Activated naive CD8-positive, alpha-beta T cell treated with anti-CD3 and anti-CD28 coated beads, Interleukin-2, amount 50 U/mL, for 16 hours (primary cell): Measurements from ENCODE around the gene NRXN3.

ENCODE experiments used
- DNase-seq: peaks from one replicate; pipeline ENCODE4 v3.0.0-alpha.2; 2020; ENCODE audit warnings: low read depth, low spot score

The NRXN3 gene

DNA sequence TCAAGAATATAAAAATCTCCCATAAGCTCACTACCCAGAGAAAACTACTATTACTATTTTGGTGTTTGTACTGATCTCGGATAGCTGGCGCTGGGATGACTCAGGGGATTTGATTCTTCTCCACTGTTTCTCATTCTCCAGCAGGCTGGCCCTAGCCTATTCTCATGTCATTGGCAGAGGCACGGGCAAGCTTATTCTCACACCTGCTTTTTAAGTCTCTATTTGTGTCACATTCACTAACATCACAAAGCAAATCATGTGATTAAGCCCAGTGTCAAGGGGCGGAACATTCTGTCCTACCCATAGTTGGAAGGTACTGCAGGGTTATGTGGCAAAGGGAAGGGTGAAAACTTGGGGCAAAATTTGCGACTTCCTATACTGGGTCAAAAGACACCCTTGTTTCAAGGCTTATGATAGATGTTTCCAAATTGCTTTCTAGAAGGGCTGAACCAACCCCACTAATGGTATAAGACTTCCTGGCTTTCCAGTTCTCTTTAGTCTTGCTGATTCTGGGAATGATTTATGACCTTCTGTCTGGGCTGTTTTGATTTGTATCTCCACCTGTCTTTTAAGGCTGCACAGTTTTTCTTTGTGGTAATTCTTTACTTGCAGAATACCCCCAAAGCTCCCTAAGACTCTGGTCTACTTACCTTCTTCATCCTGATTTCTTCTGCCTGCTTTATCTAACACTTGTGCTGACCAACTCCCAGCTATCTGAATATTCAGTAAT lies 406.4 kb downstream of the NRXN3 start:
- no peak for DNase-seq

DNA sequence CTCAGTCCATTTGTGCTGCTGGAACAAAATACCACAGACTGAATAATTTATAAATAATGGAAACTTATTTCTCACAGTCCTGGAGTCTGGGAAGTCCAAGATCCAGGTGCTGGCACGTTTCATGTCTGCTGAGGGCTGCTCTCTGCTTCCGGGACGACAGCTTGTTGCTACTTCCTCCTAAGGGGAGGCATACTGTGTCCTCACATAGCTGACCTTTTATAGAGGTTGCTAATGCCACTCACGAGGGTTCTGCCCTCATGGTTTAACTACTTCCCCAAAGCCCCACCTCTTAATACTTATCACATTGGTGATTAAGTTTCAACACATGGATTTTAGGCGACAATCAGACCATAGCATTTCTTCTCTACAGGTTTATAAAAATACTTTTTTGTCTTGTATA lies 411.1 kb downstream of the NRXN3 start:
- DNase-seq = no peak

DNA sequence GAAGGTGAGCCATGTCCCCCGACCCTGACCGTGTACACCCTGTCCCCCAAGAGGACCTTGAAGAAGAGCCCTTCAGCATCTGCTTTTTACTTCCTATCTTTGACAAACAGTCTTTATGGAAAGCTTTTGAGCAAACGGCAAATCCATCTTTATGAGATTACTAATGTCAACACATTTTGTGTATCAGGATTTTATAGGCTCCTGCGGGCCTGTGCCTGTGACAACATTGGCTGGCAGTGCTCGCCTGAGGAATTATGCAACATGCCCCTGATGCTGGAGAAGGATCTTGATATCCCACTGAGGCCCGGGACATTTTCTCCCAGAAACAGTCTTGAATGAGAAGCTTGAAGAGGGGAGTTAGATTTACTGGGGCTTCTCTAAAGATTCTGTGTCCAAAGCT lies 416.5 kb downstream of the NRXN3 start:
- DNase-seq = no peak

DNA sequence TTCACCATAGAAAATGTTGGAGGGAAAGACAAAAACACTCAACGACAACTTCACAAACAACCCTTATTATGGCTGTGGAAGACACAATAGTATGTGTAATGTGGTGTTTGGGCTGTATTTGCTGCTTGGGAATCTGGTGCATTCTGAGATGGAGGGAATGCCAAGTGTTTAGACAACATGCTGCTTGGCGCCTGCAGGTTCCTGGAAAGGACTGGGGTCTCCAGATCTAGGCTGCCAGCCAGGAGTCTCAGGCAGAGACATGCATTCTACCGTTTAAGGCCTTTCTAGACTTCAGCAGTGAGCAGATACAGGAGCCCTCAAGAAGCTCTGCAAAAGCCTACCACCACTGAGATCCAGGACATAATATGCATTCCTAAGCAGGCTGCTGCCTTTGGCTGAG lies 418.7 kb downstream of the NRXN3 start:
- no peak for DNase-seq

DNA sequence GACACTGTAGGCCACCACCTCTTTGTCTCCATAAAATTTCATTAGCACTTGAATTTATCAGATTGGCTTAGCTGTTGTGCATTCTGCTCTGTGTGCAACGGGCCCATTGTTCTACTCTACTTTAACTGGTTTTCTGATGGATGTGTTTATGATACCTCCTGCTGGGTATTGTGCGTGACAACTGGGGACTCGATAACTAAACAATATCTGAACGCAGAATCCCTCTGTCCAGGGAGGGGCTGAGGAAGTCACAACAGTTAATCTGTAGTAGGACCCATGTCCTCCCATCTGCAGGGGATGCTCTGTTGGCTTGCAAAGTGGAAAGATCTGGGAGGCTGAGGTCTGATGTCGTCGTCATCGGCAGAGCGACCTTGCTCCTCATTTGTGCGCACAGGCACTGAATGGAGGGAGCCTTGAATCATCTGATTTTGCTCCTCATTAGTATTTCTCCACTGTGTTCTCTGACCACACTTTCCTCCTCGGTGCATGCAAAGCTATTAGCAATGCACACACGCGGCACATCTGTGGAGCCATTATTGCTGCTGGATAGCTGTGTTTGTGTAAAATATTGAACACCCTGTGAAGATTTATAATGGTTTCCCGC lies 422.5 kb downstream of the NRXN3 start:
- DNase-seq = no peak

DNA sequence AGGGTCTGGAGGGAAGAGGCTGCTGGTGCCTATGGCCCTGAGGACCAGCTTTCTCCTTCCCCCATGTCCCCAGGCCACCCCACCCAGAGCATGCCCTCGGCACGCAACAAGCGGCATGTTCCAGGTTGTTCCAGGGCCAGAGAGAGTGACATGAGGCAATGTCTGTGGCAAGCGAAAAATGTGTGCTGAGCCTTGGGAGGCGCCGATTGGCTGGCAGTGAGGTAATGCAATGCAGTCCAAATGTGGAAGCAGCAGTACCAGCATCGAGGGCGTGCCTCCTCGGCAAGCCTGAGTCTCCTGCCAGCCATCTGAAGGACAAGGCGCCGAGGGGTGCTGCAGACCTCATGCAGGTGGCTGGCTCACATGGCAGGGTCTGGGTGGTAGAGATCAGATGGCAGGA lies 423.8 kb downstream of the NRXN3 start:
- no peak for DNase-seq

DNA sequence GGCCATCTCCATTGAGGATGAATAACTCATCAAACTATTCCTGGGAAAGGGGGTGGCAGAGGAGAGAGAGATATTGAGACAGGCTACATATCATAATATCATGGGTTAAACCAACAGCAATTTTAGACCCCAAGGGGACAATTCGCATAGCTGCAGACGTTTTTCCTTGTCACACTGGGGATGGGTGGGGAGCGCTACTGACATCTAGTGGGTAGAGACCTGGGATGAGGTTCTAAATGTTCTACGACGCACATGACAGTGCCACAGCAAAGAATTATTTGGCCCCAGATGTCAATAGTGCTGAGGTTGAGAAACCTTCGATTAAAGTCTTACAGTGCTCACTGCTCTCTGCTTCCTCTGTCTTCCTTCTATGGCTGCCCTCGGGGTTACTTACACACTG lies 425.6 kb downstream of the NRXN3 start:
- no peak for DNase-seq

DNA sequence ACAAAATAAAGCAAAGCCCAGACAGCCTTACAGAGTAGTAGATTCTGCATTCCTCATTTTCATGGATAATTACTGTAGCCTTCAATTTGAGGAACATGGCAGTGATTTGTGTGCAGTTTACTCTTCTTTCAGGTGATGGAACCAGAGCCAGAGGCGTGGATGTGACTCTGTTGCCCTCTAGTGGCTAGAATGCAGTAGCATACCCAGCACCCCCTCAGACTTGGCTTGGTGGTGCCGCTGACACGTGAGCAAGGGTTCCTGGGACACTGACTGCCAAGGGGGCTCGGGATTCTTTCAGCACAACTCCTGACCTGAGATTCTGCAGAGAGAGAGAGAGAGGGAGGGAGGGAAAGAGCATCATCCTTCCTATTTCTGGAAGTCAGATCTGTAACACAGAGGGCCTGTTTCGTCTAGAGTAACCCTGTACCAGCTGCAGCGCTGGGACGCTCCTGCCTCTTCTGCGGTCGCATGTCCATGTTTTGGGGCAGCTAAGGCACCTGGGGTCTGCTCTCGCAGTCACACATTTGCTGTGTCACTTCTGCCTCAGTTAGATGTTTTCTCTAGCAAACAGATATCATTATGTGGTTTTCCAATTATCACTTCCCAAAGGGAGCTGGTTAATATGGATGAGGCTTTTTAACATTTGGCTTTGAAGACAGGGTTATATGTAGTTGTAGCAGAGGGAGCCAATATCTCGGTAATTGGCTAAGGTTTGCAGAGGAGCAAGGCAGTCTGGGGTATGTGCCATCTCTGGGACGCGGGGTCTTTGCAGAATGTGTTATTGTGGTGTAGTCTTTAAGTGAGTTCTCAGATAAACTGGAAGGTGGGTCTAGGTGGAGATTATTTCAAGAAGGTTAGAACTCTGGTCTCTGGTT lies 428.1 kb downstream of the NRXN3 start:
- no peak for DNase-seq

DNA sequence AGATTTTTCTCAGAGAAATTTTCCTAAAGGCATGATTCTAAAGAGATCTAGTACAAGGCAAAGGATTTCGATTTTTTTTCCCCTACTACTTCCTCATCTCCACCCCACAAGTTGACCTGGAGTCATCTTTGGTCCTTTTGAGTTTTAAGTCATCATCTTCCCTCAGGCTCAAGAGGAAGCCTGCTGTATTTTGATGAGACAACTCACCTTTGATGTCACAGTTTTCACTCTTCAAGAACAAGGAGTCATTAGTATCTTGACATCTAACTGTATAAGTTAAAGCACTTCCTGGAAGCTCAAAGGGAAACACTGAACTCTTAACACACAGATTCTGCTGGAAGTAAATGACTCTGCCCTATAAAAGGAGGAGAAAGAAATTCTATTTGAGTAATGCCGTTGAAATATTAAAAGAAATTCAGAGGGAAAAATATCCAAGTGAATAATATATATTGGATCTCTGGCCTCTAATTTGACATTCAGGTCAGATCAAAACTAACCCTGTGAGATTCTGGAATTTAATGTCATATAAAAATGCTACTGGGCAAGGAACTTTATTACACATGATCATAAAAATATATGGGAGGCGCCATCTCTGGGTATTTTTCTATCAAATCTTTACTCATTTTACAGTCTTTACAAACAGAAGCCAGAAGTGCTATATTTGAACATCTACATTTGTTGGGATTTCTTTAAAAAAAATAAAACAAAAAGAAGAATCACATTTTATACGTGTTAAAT lies 435.0 kb downstream of the NRXN3 start:
- no peak for DNase-seq

DNA sequence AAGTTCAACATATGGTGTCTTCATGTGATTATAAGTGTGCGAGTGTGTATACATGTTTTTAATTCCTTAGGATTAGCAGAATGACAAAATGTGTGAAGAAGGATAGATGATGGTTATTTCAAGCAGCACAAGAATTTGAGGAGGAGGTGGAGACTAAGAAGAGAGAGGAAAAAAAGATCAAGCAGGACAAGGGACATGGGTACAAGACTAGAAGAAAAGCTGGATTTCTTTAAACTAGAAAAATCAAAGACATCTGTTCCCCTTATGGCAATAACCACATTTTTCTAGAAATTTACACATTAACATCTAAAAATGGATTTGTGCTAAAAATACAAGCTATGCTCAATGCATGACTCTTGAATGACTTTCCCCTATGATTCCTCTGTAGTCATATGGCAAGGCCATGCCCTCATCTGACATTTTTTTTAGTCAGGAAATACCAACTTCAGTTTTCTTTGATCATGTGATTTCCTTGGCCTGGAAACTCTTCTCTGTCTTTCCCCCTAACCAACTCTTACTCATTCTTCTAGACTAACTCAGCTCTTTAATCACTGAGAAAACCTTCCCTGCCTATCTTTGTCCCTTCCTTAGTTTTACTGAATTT lies 435.8 kb downstream of the NRXN3 start:
- DNase-seq = no peak

DNA sequence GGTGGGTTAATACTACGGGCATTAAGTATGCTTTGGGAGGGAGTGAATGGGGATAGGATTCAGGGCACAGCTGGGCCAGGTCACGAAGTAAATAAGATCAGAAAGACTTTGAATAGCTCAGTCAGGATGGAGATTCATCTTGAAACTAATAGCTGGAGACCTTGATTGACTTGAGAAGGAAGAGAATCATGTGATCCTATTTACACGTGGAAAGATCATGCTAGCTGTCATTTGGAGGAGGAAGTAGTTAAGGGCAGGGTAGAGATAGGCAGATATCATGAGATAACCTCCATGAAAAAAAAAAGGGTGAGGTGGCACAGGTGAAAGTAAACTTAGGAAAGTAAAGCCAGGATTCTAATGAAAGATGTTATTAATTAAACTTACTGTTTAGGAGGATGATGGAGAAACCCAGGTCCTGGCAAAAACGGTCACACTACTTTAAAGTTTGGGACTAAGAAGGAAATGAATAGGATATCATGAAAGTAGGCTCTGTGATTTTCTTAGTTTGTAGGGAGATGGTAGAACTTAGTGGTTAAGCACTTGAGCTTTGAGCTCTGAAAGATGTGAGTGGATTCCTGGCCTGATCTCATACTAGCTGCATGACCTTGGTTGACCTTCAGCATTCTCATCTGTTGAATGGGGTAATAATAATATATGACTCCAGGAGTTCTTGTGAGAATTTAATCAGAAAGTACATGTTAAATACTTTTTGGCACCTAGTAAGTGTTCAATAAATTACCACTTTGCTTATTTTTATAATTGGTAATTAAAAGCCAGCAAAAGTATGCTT lies 439.0 kb downstream of the NRXN3 start:
- no peak for DNase-seq

DNA sequence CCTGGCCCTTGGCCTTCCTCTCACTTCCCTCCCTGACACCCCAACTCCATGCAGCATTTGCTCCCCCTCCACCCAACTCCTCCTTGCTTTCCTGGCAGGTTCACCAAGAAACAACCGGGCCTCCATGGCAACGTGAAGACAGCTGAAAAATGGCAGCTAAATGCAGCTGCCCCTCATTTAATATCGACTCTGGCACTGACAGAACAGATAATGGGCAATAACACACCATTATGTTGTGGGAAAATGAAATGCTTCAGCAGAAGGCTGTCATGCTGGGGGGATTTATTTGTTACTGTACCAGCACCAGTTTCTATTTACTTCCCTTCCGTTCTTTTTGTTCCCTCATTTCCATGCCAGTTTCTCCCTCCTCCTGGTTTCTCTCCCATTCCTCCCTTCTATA lies 440.8 kb downstream of the NRXN3 start:
- no peak for DNase-seq

DNA sequence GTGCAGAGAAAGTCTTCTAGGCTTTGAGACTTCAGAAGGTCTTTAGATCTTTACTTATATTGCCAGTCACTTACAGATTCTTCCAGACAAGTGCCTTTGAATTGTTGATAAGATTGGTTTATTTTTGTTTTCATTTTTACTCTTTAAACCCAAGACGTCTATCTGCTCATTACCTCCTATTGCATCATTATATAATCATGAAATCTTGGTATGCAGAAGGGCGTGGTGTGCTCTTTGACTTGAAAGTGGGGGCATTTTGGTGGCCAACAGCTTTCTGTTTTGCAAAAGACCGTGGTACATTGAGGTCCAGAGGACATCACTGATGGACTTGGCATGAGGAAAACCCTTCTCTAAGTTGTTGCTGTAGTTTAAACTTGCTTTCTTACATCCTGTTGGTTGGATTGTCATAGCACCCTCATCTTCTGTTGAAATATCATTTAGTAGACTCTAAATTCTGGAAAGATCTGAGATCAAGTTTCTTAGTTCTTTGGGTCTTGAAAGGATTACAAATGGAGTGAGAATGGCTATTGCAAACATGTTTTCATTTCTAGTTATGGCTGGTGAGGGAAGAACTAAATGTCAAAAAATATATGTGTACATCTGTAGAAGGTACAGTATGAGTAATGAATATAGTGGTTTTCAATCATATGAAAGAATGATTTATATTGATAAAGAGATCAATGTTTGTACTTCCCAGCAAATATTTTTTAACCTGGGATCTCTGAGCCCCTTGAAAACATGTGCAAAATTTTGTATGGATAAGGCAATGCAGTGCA lies 441.8 kb downstream of the NRXN3 start:
- no peak for DNase-seq

DNA sequence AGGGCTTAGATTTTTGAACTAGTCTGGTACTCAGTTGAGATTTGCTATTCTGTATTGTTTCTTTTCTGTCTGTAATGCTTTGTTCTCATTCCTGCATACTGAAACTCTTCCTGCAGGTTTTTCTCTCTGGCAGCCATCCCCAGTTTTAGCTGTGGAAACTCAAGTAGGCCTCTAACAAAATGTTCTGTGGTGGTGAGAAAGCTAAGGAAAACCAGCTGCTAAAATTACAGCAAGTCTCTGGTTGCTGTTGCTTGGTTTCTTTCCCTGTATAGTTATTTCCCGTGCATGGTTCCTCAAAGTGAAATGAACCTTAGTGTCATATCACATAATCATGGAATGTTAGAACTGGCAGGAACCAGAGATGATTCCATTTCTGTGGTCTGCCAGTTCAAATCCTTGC lies 442.5 kb downstream of the NRXN3 start:
- no peak for DNase-seq

DNA sequence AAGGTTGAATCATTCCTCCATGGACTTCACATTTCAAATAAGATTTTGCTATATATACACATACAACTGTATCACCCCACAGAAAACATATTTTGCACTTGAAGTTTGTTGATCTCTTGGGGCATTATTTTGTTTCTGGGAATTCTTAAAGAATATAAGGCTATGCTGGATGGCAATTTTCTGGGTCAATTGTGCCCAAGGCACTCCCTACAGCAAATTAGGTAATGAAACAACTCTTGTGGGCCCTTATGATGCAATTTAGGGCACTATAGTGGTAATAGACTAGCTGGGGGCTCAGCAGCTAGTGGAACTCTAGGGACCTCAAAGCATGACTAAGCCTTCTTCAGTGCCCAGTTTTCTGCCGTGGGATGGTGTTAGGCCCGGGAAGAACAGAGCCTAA lies 444.4 kb downstream of the NRXN3 start:
- DNase-seq = no peak

DNA sequence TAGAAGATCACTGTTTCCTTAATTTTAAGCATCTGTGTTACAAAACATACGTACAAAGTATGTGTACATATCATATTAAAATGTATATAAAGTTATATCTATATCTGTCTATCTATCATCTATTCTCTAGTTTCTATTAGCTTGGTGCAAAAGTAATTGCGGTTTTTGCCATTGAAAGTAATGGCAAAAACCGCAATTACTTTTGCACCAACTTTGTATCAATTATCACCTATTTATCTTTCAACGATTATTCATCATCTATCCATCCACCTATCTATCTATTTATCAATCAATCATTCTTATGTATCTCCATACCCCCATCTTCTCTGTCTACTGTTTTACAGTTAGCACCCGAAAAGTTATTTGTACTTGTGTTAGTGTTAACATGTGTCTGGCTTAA lies 447.6 kb downstream of the NRXN3 start:
- no peak for DNase-seq

DNA sequence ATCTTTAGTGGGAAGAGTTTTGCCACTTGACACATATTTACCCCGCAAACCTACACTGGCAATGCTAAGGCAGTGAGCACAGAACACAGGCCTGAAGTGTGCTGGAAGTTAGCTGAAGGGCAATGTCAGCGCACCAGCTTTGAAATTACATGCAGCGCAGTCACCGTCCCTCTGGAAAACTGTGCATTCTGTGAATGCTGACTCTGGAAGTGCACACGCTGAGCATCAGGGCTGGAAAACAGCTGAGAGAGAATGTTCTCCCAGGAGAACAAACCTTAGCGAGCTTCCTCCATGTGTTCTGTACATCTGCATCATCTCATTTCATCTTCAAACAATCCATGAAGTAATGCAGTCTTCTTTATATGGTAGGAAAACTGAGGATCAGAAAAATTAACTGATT lies 448.2 kb downstream of the NRXN3 start:
- no peak for DNase-seq

DNA sequence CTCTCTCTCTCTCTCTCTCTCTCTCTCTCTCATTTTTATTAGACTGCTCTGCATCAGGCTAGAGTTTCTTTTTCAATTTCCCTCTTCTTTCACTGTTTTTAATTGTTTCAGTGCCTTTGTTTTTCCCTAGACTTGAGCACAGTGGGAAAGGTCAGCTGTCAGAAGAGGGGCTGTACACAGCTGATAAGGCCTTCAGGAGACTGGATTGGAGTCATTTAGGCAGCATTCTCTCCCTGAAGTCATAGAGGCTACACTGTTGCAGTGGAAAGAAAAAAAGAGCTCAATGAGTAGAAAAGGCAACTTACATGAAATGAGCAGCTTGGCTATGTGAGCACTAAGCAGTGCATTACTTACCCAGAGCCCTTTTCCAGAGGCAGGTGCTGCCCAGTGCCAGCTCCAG lies 456.9 kb downstream of the NRXN3 start:
- no peak for DNase-seq

DNA sequence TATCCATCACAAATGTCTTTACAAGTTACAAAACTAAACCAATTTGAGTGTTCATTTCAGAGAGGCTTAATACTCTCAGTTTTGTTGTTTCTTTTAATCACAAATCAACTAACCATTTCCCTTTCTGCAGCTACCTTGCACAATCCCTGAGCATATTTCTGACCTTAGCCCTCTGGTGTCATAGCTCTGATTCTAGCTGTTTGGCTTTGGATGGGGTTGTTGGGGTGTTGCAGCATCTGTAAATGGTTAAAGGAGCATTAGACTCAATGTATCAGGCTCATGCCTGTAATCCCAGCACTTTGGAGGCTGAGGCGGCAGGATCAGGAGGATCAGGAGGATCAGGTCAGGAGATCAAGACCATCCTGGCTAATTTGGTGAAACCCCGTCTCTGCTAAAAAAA lies 461.4 kb downstream of the NRXN3 start:
- DNase-seq = no peak

DNA sequence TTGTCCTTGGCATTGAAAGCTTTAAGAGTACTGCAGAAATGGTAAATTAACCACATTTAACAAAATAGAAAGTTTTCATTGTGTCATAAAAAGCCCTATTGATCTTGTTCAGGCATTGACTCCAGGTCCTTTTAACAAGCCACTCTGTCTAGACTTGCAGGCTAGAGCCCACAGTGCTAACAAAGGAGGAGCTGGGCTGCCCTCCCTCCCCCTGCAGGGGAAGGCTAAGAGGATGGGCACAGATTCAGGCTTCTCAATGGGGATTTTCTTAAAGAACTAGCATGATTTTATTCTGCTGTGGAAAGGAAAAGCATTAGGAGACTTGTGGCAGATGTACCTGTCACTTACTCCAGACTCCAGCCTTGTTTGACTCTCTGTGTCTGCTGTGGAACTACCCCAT lies 463.6 kb downstream of the NRXN3 start:
- no peak for DNase-seq
